ENCODE measurements around the gene TSHZ1. TPM values are rescaled to one million over a fixed set of nuclear protein-coding genes. Genes with fewer than 3 reads are reported as not detected.

Gene TSHZ1
- polyA plus RNA-seq, 1 of the 3 experiments (the other 2 are of a cell fraction), result 2.6 TPM

DNA sequence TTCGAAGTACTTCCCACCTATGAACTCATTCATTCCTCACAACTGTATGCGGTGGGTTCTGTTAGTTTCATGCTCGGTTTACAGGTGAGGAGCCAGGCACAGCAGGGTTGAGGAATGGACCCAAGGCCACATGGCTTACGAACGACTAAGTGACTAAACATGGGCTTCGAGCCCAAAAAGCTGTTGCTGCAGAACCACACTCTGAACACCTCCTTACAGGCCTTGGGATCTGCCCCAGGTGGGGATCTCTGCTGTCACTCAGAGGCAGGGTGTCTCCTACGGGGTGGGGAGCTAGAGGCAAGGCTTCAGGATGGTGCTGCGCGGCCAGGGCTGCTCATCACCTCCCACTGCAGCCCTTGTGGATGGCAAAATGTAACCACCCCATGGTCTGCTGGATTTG lies 80.9 kb downstream of the TSHZ1 start:
- Histone ChIP-seq H2AFZ (ENCODE audit: low read depth) (no peak overlapping the region), H3K27ac (ENCODE audit: low read depth in 2 of 2, low read length in 1 of 2) (no peak overlapping the region), H3K9ac (no peak overlapping the region), H3K9me3 (no peaks in the 10 kb centered on the region), H3K27me3 (ENCODE audit: insufficient read depth) (no peaks in the 10 kb centered on the region), H3F3A (replicated peaks; ENCODE audit: insufficient read depth) (no peaks in the 10 kb centered on the region), H3K36me3 (replicated peaks in 1 of 2; ENCODE audit: control insufficient read depth in 1 of 2, insufficient read depth in 2 of 2, low read length in 1 of 2) (peaks cover 0 to 4% of the 10 kb centered on the region in 2 experiments), H3K4me1 (ENCODE audit: control insufficient read depth in 1 of 2, insufficient read depth in 2 of 2, low read depth in 1 of 2, low read length in 1 of 2) (no peaks in the 10 kb centered on the region), H3K9me2 (no peaks in the 10 kb centered on the region), H3K4me3 (ENCODE audit: low read depth in 2 of 2, low read length in 1 of 2) (no peak overlapping the region), H4K20me1 (ENCODE audit: insufficient read depth) (no peaks in the 10 kb centered on the region), H3K4me2 (no peak overlapping the region), H3K79me2 (ENCODE audit: insufficient read depth) (no peaks in the 10 kb centered on the region)
- POLR2A ChIA-PET, result no interaction called here
- DNase-seq, result no peak
- 93% methylated on average over 4 of the region's 9 CpGs for WGBS (ENCODE audit: low lambda C conversion rate)
- TF ChIP-seq NRF1 (IDR thresholded peaks at IDR 0.05; ENCODE audit: low read depth, low read length) (no peak), GATA2 (CRISPR knock-in tag; IDR thresholded peaks at IDR 0.05) (no peak), SMC3 (IDR thresholded peaks at IDR 0.05; ENCODE audit: low read depth, low read length) (no peak), ELF1 (IDR thresholded peaks at IDR 0.05) (no peak), TAF1 (IDR thresholded peaks at IDR 0.05; ENCODE audit: borderline replicate concordance, low read depth, low read length) (no peak), MXI1 (IDR thresholded peaks at IDR 0.05; ENCODE audit: low read depth, low read length) (no peak), JUND (IDR thresholded peaks at IDR 0.05) (no peak), CHD2 (IDR thresholded peaks at IDR 0.05; ENCODE audit: low read length, partially characterized antibody) (no peak), EP300 (IDR thresholded peaks at IDR 0.05; ENCODE audit: borderline replicate concordance in 1 of 2, low read depth in 1 of 2, low read length in 1 of 2) (no peak), RAD21 (IDR thresholded peaks at IDR 0.05; ENCODE audit: low read length) (no peak), SIN3A (IDR thresholded peaks at IDR 0.05; ENCODE audit: borderline replicate concordance, low read depth, low read length) (no peak), RFX5 (IDR thresholded peaks at IDR 0.05; ENCODE audit: low read length) (no peak)
- TF ChIP-seq, protein P1, sequence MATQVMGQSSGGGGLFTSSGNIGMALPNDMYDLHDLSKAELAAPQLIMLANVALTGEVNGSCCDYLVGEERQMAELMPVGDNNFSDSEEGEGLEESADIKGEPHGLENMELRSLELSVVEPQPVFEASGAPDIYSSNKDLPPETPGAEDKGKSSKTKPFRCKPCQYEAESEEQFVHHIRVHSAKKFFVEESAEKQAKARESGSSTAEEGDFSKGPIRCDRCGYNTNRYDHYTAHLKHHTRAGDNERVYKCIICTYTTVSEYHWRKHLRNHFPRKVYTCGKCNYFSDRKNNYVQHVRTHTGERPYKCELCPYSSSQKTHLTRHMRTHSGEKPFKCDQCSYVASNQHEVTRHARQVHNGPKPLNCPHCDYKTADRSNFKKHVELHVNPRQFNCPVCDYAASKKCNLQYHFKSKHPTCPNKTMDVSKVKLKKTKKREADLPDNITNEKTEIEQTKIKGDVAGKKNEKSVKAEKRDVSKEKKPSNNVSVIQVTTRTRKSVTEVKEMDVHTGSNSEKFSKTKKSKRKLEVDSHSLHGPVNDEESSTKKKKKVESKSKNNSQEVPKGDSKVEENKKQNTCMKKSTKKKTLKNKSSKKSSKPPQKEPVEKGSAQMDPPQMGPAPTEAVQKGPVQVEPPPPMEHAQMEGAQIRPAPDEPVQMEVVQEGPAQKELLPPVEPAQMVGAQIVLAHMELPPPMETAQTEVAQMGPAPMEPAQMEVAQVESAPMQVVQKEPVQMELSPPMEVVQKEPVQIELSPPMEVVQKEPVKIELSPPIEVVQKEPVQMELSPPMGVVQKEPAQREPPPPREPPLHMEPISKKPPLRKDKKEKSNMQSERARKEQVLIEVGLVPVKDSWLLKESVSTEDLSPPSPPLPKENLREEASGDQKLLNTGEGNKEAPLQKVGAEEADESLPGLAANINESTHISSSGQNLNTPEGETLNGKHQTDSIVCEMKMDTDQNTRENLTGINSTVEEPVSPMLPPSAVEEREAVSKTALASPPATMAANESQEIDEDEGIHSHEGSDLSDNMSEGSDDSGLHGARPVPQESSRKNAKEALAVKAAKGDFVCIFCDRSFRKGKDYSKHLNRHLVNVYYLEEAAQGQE (IDR thresholded peaks at IDR 0.05; ENCODE audit: low read depth, low read length), result no peak
- TF ChIP-seq, protein P2, sequence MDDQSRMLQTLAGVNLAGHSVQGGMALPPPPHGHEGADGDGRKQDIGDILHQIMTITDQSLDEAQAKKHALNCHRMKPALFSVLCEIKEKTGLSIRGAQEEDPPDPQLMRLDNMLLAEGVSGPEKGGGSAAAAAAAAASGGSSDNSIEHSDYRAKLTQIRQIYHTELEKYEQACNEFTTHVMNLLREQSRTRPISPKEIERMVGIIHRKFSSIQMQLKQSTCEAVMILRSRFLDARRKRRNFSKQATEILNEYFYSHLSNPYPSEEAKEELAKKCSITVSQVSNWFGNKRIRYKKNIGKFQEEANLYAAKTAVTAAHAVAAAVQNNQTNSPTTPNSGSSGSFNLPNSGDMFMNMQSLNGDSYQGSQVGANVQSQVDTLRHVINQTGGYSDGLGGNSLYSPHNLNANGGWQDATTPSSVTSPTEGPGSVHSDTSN (IDR thresholded peaks at IDR 0.05), result no peak
- CTCF ChIA-PET, result no interaction called here

- H3F3A ChIP-seq (replicated peaks; ENCODE audit: insufficient read depth), result no peaks in the 10 kb centered on the region
- H3K4me1 ChIP-seq (ENCODE audit: control insufficient read depth in 1 of 2, insufficient read depth in 2 of 2, low read depth in 1 of 2, low read length in 1 of 2), result no peaks in the 10 kb centered on the region
- no peak overlapping the region for H3K4me3 ChIP-seq (ENCODE audit: low read depth in 2 of 2, low read length in 1 of 2)
- H3K27me3 ChIP-seq (ENCODE audit: insufficient read depth), result no peaks in the 10 kb centered on the region
- no peaks in the 10 kb centered on the region for H3K9me2 ChIP-seq
- DNase-seq, result no peak
- TF ChIP-seq EP300 (IDR thresholded peaks at IDR 0.05; ENCODE audit: borderline replicate concordance in 1 of 2, low read depth in 1 of 2, low read length in 1 of 2) (no peak), CHD2 (IDR thresholded peaks at IDR 0.05; ENCODE audit: low read length, partially characterized antibody) (no peak), GATA2 (CRISPR knock-in tag; IDR thresholded peaks at IDR 0.05) (no peak), MAX (IDR thresholded peaks at IDR 0.05; ENCODE audit: low read depth) (no peak)
- TF ChIP-seq, protein P3, sequence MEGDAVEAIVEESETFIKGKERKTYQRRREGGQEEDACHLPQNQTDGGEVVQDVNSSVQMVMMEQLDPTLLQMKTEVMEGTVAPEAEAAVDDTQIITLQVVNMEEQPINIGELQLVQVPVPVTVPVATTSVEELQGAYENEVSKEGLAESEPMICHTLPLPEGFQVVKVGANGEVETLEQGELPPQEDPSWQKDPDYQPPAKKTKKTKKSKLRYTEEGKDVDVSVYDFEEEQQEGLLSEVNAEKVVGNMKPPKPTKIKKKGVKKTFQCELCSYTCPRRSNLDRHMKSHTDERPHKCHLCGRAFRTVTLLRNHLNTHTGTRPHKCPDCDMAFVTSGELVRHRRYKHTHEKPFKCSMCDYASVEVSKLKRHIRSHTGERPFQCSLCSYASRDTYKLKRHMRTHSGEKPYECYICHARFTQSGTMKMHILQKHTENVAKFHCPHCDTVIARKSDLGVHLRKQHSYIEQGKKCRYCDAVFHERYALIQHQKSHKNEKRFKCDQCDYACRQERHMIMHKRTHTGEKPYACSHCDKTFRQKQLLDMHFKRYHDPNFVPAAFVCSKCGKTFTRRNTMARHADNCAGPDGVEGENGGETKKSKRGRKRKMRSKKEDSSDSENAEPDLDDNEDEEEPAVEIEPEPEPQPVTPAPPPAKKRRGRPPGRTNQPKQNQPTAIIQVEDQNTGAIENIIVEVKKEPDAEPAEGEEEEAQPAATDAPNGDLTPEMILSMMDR (IDR thresholded peaks at IDR 0.05), result no peak
- TF ChIP-seq, protein P1 (IDR thresholded peaks at IDR 0.05; ENCODE audit: low read depth, low read length), result no peak
- H4K20me1 ChIP-seq (ENCODE audit: insufficient read depth), result no peaks in the 10 kb centered on the region
- no peak overlapping the region for H3K27ac ChIP-seq (ENCODE audit: low read depth in 2 of 2, low read length in 1 of 2)
- no peak overlapping the region for H3K4me2 ChIP-seq
- 87% methylated on average over 9 of the region's 9 CpGs for WGBS (ENCODE audit: low lambda C conversion rate)
- H3K36me3 ChIP-seq (replicated peaks in 1 of 2; ENCODE audit: control insufficient read depth in 1 of 2, insufficient read depth in 2 of 2, low read length in 1 of 2), result peaks cover 0 to 2% of the 10 kb centered on the region in 2 experiments
- ChIA-PET POLR2A (no interaction called here), CTCF (no interaction called here)
- H3K9ac ChIP-seq, result no peak overlapping the region
- no peaks in the 10 kb centered on the region for H3K9me3 ChIP-seq
- no peak overlapping the region for H2AFZ ChIP-seq (ENCODE audit: low read depth)
- H3K79me2 ChIP-seq (ENCODE audit: insufficient read depth), result no peaks in the 10 kb centered on the region
These were observed 83.0 kb downstream of the TSHZ1 start for GRCh38 chr18:75293591-75293990.

Measured in SK-N-SH (cell line).